ENCODE measurements around the gene MS4A1.
A peak's percentile ranks its signal among the peaks of the same experiment; 100 is the strongest.
"Not testable (repeated sequence)": the region's sequence is repeated elsewhere in the genome, so short reads cannot be mapped to it uniquely, and the experiment has no call there.

MS4A1 gene

GRCh38 chr11:60455531-60456042, at the start of gene MS4A1:
Gene MS4A1 (plus strand): TSS chr11:60455847. CDS start chr11:60462375, 6,528 bp downstream.
- DNase-seq: no peak

DNA sequence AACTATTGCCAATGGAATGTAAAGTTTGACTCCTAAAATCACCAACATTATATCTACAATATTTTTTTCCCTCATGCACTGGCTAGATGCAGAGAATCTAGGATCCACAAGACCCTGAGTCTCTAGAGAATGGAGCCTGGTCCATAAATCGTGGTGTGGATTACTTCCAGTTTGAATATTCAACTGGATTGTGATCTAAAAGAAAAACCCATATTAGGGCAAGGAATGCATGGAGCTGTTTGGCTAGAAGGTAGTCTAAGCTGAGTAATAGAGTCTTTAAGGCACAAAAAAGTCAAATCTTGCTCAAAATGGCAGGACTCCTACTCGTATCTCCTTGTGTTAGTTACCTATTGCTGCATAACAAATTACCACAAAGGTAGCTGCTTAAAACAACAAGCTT, 35.6 kb upstream of the MS4A1 start:
- DNase-seq: no peak

GRCh38 chr11:60422609-60423008, 33.0 kb upstream of the MS4A1 start:
- no peak for DNase-seq

DNA sequence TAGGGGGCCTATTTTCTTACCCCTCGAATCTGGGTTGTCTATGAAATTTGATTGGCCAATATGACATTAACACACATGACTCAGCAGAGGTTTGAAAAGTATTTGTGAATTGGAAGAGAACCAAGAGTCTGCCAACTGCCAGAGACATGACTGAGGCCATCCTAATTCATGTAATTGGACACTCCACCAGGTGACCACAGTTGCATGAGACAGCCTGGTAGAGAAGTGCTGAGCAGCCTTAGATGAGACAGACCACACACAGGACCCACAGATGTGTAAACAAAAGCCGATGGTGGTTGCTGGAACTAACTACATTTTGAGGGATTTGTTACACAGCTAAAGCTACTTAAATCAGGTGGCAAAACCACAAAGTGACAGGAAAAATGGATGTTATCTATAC, 27.1 kb upstream of the MS4A1 start:
- no peak for DNase-seq

DNA sequence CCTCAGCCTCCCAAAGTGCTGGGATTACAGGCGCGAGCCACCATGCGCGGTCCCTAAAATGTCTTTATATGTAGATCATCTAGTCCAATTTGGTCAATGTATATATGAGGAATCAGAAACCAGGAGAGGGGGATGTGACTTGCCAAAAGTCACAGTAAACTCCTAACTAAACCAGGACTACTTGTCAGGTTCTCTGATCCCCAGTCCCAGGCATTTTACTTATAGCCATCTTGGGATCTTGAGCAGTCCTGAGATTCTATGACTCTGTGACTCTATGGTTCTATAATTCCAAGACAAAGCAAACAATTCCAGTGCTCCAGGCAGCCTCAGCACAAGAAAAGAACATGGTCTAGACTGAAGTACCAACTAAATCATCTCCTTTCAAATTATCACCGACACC, 26.4 kb upstream of the MS4A1 start, which contains the start of gene MS4A5:
Gene MS4A5, plus strand, starts transcription at position 301 of the 400 bp plus-strand sequence. CDS start 103 bp downstream, outside the sequence.
- no peak for DNase-seq

DNA sequence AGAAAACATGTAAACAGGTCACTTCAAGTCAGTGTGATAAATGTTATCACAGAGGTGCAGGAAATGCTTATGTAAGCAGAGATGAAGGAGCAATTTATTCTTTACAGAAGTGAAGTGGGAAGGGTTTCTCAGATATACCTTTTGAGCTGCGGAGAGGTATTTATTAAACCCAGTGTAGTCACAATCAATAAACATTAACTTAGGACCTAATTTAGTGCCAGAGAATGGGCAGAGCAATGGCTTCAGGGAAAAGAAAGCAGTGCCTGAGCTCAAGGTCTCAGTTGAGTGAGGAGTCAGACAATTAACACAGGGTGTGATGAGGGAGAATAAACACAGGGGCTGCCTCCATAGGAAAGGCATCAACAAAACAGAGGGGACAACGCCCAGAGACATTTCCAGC, 24.4 kb upstream of the MS4A1 start:
- DNase-seq: no peak

DNA sequence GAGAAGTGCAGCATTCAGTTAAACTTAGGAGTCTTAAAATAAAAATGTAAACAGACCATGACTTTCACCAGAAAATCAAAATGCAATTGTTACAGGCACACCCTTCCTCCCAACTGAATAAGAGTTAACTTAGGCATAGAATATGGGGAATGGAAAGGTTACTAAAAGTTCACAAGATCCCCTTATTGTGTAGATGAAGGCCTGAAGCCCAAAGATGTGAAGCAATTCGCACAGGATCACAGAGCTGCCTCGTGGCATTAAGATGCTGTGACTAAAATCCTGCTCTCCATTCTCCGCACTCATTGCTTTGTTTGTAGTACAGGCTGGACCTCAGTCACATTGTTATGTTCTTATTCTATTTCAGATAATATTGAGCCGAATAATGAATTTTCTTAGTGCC, 22.2 kb upstream of the MS4A1 start:
- DNase-seq: no peak

- DNase-seq: no peak
These were observed 8.6 kb upstream of the MS4A1 start for GRCh38 chr11:60447070-60447469.

DNA sequence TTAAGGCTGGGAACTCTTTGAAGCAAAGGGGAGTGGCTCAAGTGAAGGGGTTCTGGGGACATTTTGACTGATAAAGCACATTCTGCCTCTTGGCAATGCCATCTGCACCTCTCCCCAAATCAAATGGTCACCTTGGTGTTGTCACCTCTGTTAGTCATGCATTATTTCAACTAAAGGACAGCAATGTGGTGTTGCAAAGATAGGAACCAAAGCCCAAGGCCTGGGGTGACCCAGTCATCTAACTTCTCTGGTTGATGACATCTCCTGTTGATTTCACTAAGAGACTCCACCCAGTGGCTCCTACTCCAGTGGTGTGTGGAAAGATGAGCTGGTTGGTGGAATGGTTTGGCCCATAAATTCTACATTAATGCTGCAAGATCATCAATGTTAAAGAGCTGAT, 7.8 kb upstream of the MS4A1 start:
- DNase-seq: no peak

DNA sequence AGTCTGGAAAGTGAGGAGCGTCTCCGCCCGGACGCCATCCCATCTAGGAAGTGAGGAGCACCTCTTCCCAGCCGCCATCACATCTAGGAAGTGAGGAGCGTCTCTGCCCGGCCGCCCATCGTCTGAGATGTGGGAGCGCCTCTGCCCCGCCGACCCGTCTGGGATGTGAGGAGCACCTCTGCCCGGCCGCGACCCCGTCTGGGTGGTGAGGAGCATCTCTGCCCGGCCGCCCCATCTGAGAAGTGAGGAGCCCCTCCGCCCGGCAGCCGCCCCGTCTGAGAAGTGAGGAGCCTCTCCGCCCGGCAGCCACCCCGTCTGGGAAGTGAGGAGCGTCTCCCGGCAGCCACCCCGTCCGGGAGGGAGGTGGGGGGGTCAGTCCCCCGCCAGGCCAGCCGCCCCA, 4.5 kb upstream of the MS4A1 start:
- not testable (repeated sequence) for DNase-seq

GRCh38 chr11:60454212-60454611, 1.4 kb upstream of the MS4A1 start:
- DNase-seq: no peak

- no peak for DNase-seq
These were observed 1.9 kb downstream of the MS4A1 start for GRCh38 chr11:60457576-60457975.

- DNase-seq: no peak
These were observed 3.7 kb downstream of the MS4A1 start for GRCh38 chr11:60459345-60459744.

DNA sequence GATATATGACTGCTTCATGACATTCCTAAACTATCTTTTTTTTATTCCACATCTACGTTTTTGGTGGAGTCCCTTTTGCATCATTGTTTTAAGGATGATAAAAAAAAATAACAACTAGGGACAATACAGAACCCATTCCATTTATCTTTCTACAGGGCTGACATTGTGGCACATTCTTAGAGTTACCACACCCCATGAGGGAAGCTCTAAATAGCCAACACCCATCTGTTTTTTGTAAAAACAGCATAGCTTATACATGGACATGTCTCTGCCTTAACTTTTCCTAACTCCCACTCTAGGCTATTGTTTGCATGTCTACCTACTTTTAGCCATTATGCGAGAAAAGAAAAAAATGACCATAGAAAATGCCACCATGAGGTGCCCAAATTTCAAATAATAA, 13.2 kb downstream of the MS4A1 start:
- DNase-seq: no peak

DNA sequence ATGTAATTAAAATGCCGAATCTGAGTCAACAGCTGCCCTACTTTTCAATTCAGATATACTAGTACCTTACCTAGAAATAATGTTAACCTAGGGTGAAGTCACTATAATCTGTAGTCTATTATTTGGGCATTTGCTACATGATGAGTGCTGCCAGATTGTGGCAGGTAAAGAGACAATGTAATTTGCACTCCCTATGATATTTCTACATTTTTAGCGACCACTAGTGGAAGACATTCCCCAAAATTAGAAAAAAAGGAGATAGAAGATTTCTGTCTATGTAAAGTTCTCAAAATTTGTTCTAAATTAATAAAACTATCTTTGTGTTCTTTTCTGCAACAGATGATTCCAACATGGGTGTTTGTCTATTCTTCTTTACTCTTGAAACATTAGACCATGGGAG, 14.1 kb downstream of the MS4A1 start:
- no peak for DNase-seq

DNA sequence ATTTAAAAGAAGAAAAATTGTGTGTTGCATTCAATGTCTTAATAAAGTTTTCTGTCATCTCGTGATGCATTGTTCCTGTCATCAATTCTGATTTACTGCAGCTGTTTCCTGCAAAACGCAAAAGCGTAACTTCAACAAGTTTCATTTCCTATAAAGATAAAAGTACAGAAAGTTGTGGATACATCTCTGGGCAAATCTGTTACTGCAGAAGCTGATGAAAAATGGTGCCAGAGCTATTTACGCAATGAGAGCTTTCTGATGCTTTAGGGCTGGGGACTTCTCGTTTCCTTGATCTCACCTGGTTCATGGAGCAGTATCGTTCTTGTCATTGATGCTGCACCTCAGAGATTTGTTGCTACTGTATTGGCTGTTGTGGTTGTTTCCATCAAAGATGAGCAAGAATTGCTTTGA, 21.4 kb downstream of the MS4A1 start:
- DNase-seq: no peak

- DNase-seq: no peak
These were observed 26.7 kb downstream of the MS4A1 start for GRCh38 chr11:60482361-60482760.

DNA sequence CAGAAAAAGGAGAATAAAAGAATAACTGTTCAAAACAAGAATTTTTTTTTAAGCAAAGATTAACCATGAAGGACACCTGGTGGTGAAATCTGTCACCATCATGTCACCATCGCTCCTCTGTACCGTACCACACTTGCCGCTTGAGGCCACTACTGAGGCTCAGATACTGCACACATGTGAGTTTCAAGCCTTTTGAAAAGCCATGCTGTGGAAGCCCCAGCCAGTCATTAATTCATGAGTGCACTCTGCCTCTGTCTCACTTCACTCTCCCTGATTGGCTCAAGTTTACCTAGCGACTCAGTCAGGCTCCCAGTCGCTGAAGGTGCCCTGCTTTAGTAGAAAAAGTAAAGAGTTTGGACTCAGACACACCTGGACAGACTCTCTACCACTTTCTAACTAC, 30.3 kb downstream of the MS4A1 start:
- DNase-seq: no peak

- no peak for DNase-seq
These were observed 36.9 kb downstream of the MS4A1 start, which contains the start of gene MS4A12 for GRCh38 chr11:60492488-60493009. Gene MS4A12 (plus strand): TSS chr11:60492778. CDS start chr11:60497319, 4,541 bp downstream.

DNA sequence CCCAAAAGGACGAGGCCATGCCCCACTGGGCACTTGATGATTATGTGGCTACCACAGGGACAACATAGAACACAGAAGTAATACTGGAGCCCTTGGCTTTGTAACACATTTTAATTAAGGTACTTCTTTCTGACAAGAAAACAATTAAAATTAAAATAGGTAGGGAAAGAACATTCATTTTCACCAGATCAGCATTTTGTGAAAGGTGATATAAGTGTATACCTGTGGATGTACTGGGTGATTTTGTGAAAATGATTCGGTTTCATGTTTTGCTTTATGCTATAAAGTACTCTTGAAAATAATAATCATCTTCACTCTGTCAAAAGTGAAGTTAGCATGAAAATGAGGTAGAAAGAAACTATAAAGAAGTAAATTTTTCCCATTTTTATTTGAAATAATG, 37.8 kb downstream of the MS4A1 start:
- no peak for DNase-seq

DNA sequence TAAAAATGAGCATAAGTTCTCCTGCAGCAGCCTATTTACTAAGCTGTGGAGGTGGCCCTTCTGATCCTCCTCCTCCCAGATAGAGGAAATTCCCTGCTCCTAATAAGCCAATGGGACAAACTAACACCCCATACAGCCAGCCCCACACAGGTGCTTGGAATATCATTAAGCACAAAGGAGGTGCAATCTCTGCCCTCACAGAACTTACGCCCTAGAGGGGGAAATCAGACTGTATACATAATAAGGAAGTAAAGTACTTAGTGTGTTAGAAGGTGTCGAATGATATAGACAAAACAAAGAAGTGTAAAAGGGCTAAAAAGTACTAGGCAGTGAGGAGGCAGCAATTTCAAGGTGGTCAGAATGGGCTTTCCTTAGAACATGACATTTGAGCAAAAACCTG, 42.8 kb downstream of the MS4A1 start:
- peak in 1 of 14 donors; percentile 2 for DNase-seq

DNA sequence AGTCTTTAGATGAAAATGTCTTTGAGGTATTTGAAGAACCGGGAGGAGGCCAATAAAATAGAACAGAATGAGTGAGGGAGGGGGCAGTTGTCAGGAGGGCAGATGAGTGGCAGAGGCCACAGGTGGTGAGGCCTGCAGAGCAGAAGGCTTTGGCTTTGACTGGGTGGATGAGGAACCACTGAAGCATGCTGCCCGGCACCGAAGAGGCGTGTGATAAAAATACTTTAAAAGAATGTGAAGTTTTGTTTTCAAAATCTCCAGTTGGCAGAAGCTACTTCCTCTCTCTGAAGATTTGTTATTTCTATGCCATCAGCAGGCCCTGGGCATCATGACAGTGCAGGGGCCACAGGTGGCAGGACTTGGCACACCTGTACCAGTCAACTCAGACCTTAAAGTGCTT, 43.2 kb downstream of the MS4A1 start:
- DNase-seq: peak in 1 of 14 donors; percentile 13

DNA sequence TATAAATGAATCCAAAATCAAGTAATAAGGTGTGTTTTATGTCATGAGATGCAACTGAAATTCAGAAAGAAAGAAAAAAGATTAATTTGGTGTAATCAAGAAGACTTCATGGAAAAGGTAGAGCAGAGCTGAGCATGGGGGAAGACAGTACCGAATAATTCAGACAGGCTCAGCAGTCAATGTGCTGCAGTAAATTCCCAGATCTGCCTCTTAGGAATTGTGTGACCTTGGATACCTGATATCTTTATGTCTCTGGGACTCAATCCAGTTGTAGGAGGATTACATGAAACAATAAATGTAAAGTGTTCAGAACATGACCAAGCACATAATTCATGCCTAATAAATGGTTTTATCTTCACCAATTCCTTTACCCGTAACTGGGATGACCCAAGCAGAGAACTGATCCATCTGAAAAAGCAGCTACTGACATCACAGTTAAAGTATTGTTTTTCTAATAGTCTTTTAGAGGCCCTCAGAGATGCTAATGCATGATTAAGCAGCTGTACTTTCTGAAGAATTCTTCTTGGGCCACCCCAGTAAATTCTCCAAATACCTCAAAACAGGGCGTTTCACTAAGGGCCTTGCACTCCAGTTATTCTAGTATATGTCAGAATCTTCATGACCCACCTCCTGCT, 44.7 kb downstream of the MS4A1 start:
- no peak for DNase-seq

DNA sequence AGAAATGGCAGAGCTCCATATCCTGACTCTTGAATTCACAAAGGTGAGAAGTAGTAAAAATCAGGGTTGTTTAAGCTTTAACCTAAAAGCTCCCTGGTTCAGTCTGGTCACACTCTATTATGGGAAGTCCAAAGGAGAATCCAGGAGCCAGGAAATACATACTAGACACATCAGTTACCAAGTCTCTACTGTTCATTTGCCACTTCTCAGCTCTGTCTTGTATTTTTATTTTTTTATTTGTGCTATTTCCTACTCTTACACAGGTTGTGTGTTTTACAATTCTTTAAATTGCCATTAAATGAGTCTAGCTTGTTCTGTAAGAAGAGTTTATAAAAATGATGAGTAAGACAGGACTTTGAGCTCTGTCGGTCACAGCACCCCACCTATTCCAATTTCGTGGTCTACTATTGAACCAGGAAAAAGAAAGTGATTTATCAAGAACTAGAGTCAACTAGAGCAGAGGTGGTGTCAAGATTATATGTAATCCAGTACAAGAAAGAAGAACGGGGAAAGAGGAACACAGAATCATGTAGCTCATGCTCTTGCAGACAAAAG, 46.7 kb downstream of the MS4A1 start:
- no peak for DNase-seq

Data from C1 segment of cervical spinal cord (tissue), 14 donors.